ENCODE results near the gene SOWAHC. TPM values are rescaled to one million over a fixed set of nuclear protein-coding genes. Genes with fewer than 3 reads are reported as not detected.
"Not testable (repeated sequence)": the region's sequence is repeated elsewhere in the genome, so short reads cannot be mapped to it uniquely, and the experiment has no call there.

Gene SOWAHC
- total RNA-seq, 1 experiment from 2014 or later = 7.8 TPM

- DNase-seq = no peak
Observed at GRCh38 chr2:109607766-109608165, 6.4 kb upstream of the SOWAHC start.

GRCh38 chr2:109609352-109610024 lies 4.7 kb upstream of the SOWAHC start:
- Histone ChIP-seq H3K27ac (no peak overlapping the region), H3K9me3 (replicated peaks) (no peaks in the 10 kb centered on the region), H3K4me3 (no peak overlapping the region), H3K36me3 (no peaks in the 10 kb centered on the region; the same call in 1 of the 2 replicates), H3K27me3 (no peaks in the 10 kb centered on the region), H3K4me1 (no peaks in the 10 kb centered on the region)
- DNase-seq = no peak

More at GRCh38 chr2:109607766-109608165, 6.4 kb upstream of the SOWAHC start:
- H3K4me3 ChIP-seq = no peak overlapping the region
- H3K4me1 ChIP-seq = no peaks in the 10 kb centered on the region
- no peak overlapping the region for H3K27ac ChIP-seq
- no peaks in the 10 kb centered on the region; the same call in 1 of the 2 replicates for H3K36me3 ChIP-seq
- H3K9me3 ChIP-seq (replicated peaks) = no peaks in the 10 kb centered on the region
- no peaks in the 10 kb centered on the region for H3K27me3 ChIP-seq

GRCh38 chr2:109611467-109612095 lies 2.6 kb upstream of the SOWAHC start:
- no peaks in the 10 kb centered on the region for H3K27me3 ChIP-seq
- H3K36me3 ChIP-seq = peaks cover 2% of the 10 kb centered on the region
- peak in 1 of 2 experiments; percentile 15 for DNase-seq
- no peak overlapping the region for H3K27ac ChIP-seq
- peak overlapping the region; percentile 92; the same call in 1 of the 2 replicates for H3K4me3 ChIP-seq
- no peaks in the 10 kb centered on the region for H3K9me3 ChIP-seq (replicated peaks)
- no peaks in the 10 kb centered on the region for H3K4me1 ChIP-seq

- Histone ChIP-seq H3K4me1 (no peaks in the 10 kb centered on the region), H3K36me3 (peaks cover 3% of the 10 kb centered on the region), H3K9me3 (replicated peaks) (no peaks in the 10 kb centered on the region), H3K27me3 (no peaks in the 10 kb centered on the region), H3K4me3 (peak overlapping the region; percentile 92), H3K27ac (peak overlapping the region; percentile 88)
- DNase-seq = peak; percentile 53 to 69
Observed at GRCh38 chr2:109613081-109613921, 863 bp upstream of the SOWAHC start.

- Histone ChIP-seq H3K4me3 (peak overlapping the region; percentile 92), H3K4me1 (no peaks in the 10 kb centered on the region), H3K9me3 (replicated peaks) (no peaks in the 10 kb centered on the region), H3K36me3 (peaks cover 3% of the 10 kb centered on the region), H3K27me3 (no peaks in the 10 kb centered on the region), H3K27ac (no peak overlapping the region; the same call in 1 of the 2 replicates)
- no peak for DNase-seq
Observed at GRCh38 chr2:109614715-109615636, 812 bp downstream of the SOWAHC start.

- H3K36me3 ChIP-seq = peaks cover 3% of the 10 kb centered on the region; the same call in 1 of the 2 replicates
- no peak overlapping the region for H3K4me3 ChIP-seq
- H3K9me3 ChIP-seq (replicated peaks) = no peaks in the 10 kb centered on the region
- no peak for DNase-seq
- H3K27ac ChIP-seq = no peak overlapping the region
- no peaks in the 10 kb centered on the region for H3K27me3 ChIP-seq
- H3K4me1 ChIP-seq = no peaks in the 10 kb centered on the region
Observed at GRCh38 chr2:109615637-109616144, 1.5 kb downstream of the SOWAHC start.

- Histone ChIP-seq H3K9me3 (replicated peaks) (no peaks in the 10 kb centered on the region), H3K27ac (no peak overlapping the region), H3K27me3 (no peaks in the 10 kb centered on the region), H3K4me3 (no peak overlapping the region), H3K4me1 (no peaks in the 10 kb centered on the region), H3K36me3 (peaks cover 3% of the 10 kb centered on the region; the same call in 1 of the 2 replicates)
- DNase-seq = no peak
Observed at GRCh38 chr2:109616184-109616583, 2.0 kb downstream of the SOWAHC start.

GRCh38 chr2:109619032-109619615 lies 5.0 kb downstream of the SOWAHC start:
- no peak for DNase-seq
- peaks cover 3% of the 10 kb centered on the region; the same call in 1 of the 2 replicates for H3K36me3 ChIP-seq
- no peaks in the 10 kb centered on the region for H3K4me1 ChIP-seq
- no peaks in the 10 kb centered on the region for H3K27me3 ChIP-seq
- no peak overlapping the region for H3K27ac ChIP-seq
- H3K4me3 ChIP-seq = no peak overlapping the region
- H3K9me3 ChIP-seq (replicated peaks) = no peaks in the 10 kb centered on the region

- H3K36me3 ChIP-seq = no peaks in the 10 kb centered on the region
- no peaks in the 10 kb centered on the region for H3K9me3 ChIP-seq (replicated peaks)
- no peak overlapping the region for H3K27ac ChIP-seq
- no peak for DNase-seq
- no peaks in the 10 kb centered on the region for H3K27me3 ChIP-seq
- no peaks in the 10 kb centered on the region for H3K4me1 ChIP-seq
- H3K4me3 ChIP-seq = no peak overlapping the region
Observed at GRCh38 chr2:109623297-109623696, 9.1 kb downstream of the SOWAHC start.

GRCh38 chr2:109623923-109624322 lies 9.8 kb downstream of the SOWAHC start:
- H3K4me3 ChIP-seq = no peak overlapping the region
- no peaks in the 10 kb centered on the region for H3K27me3 ChIP-seq
- H3K36me3 ChIP-seq = no peaks in the 10 kb centered on the region
- H3K9me3 ChIP-seq (replicated peaks) = no peaks in the 10 kb centered on the region
- H3K4me1 ChIP-seq = no peaks in the 10 kb centered on the region
- no peak overlapping the region for H3K27ac ChIP-seq
- no peak for DNase-seq

GRCh38 chr2:109624339-109624738 lies 10.2 kb downstream of the SOWAHC start:
- DNase-seq = no peak
- H3K36me3 ChIP-seq = no peaks in the 10 kb centered on the region
- no peaks in the 10 kb centered on the region for H3K9me3 ChIP-seq (replicated peaks)
- H3K4me3 ChIP-seq = no peak overlapping the region
- H3K27ac ChIP-seq = no peak overlapping the region
- no peaks in the 10 kb centered on the region for H3K27me3 ChIP-seq
- H3K4me1 ChIP-seq = no peaks in the 10 kb centered on the region

GRCh38 chr2:109628321-109628720 lies 14.2 kb downstream of the SOWAHC start:
- not testable (repeated sequence) for H3K27ac ChIP-seq; H3K4me3 ChIP-seq; H3K27me3 ChIP-seq; H3K36me3 ChIP-seq; H3K4me1 ChIP-seq; H3K9me3 ChIP-seq (replicated peaks); DNase-seq

- H3K27me3 ChIP-seq = no peaks in the 10 kb centered on the region
- no peak overlapping the region for H3K27ac ChIP-seq
- H3K36me3 ChIP-seq = no peaks in the 10 kb centered on the region
- DNase-seq = no peak
- no peak overlapping the region for H3K4me3 ChIP-seq
- no peaks in the 10 kb centered on the region for H3K4me1 ChIP-seq
- no peaks in the 10 kb centered on the region for H3K9me3 ChIP-seq (replicated peaks)
Observed at GRCh38 chr2:109629867-109630266, 15.7 kb downstream of the SOWAHC start.
